ENCODE measurements around the gene MARCHF4. TPM values are rescaled to one million over a fixed set of nuclear protein-coding genes. Genes with fewer than 3 reads are reported as not detected.

MARCHF4 gene
- total RNA-seq, 2 experiments from 2014 or later: not detected

DNA sequence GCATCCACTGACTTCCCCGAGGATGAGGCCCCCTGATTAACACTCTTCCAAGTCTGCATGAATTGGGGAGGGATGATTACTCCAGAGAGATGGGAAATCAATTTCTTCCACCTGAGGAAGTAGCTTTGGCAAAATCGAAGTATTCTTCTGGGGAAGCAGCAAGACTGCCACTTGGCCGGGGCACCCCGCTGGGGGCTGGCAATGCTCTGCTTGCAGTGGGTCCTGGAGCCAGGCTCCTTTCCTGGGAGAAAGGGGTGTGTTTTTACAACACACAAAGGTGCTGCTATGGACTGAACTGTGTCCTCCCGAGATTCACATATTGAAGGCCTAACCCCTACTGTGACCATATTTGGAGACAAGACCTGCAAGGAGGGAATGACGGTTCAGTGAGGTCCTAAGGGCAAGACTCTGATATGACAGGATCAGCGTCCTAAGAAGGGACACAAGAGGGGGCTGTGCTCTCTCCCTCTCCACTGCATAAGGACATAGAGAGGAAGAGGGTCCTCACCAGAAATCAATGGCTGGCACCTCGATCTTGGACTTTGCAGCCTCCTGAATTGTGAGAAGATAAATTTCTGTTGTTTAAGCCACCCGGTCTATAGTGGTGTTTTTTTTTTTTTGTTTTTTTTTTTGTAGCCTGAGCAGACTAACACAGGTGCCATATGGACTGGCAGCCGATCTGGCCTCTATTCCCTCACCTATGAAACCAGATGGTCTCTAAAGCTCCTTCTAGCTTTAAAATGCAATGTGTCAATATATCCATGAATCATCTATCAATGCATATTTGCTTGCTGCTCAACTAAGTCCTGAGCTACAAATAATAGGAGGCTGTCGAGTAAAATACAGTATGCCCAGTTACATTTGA is 36.4 kb upstream of the MARCHF4 start:
- peaks cover 2% of the 10 kb centered on the region for H3K27me3 Mint-ChIP-seq
- peaks cover 7% of the 10 kb centered on the region for H3K4me1 Mint-ChIP-seq (ENCODE audit: low read depth)
- no peak overlapping the region for H3K27ac Mint-ChIP-seq
- peaks cover 4% of the 10 kb centered on the region for H3K36me3 Mint-ChIP-seq
- H3K9me3 Mint-ChIP-seq: no peaks in the 10 kb centered on the region
- ChIA-PET POLR2A (no interaction called here), CTCF (interaction anchor here (1.2 kb wide), 1 partner anchor 299 kb away, joined by 4 read pairs; the partner anchor contains the start of gene XRCC5)
- no peak overlapping the region for H3K4me3 Mint-ChIP-seq
- no peak for DNase-seq
- intact Hi-C loops (cut with micrococcal nuclease): no loop called here

DNA sequence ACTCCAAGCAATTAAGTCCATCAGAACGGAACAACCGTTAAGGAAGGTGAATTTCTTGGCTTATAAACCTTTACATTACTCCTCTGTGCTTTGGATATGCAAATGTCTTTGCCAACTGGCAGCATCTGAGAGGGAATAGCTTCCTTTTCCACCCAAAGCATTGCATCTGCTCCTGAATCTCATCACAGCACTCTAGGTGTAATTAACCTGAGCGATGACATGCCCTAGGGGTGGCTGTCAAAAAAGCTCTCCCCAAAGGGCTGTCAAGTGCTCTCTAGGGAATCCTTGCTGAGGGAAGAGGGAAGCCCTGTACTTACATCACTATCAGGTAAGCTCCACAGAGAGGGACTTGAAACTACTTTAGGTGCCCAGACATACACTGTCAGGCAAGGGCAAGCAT is 34.5 kb upstream of the MARCHF4 start:
- H3K27ac Mint-ChIP-seq: no peak overlapping the region
- intact Hi-C loops (cut with micrococcal nuclease): no loop called here
- no peaks in the 10 kb centered on the region for H3K36me3 Mint-ChIP-seq
- ChIA-PET POLR2A (no interaction called here), CTCF (no interaction called here)
- H3K4me1 Mint-ChIP-seq (ENCODE audit: low read depth): peaks cover 4% of the 10 kb centered on the region
- H3K27me3 Mint-ChIP-seq: peaks cover 2% of the 10 kb centered on the region
- no peaks in the 10 kb centered on the region for H3K9me3 Mint-ChIP-seq
- no peak for DNase-seq
- H3K4me3 Mint-ChIP-seq: no peak overlapping the region

DNA sequence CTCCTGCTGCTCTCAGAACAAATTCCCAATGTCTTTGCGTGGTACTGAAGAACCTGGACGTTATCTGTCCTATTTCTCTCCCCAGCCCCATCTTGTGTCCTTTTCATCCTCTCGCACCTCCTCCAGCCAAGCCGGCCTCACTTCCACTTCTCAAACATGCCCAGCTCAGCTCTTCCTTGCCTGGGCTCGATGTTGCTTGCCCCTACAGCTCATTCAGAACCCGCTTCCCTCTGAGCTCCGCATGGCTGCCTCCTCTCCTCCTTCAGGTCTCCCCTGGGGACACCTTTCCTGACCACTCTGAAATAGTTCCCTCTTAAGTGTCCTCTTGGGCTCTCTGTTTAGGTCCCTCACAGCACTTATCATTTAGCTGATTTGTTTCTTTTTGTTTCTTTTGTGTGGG is 33.3 kb upstream of the MARCHF4 start:
- CTCF ChIA-PET: interaction anchor here (0.6 to 3.8 kb wide), 10 partner anchors 13 to 255 kb away, joined by 3 to 33 read pairs (median 5); no protein-coding TSS in a partner anchor
- Mint-ChIP-seq H3K27me3 (peaks cover 2% of the 10 kb centered on the region), H3K9me3 (no peaks in the 10 kb centered on the region), H3K36me3 (no peaks in the 10 kb centered on the region), H3K4me1 (ENCODE audit: low read depth) (no peaks in the 10 kb centered on the region), H3K4me3 (no peak overlapping the region), H3K27ac (no peak overlapping the region)
- POLR2A ChIA-PET: no interaction called here
- intact Hi-C loops (cut with micrococcal nuclease): loop anchor here (2.0 kb wide), 1 partner anchor 183 kb away; no protein-coding TSS in a partner anchor
- DNase-seq: no peak

DNA sequence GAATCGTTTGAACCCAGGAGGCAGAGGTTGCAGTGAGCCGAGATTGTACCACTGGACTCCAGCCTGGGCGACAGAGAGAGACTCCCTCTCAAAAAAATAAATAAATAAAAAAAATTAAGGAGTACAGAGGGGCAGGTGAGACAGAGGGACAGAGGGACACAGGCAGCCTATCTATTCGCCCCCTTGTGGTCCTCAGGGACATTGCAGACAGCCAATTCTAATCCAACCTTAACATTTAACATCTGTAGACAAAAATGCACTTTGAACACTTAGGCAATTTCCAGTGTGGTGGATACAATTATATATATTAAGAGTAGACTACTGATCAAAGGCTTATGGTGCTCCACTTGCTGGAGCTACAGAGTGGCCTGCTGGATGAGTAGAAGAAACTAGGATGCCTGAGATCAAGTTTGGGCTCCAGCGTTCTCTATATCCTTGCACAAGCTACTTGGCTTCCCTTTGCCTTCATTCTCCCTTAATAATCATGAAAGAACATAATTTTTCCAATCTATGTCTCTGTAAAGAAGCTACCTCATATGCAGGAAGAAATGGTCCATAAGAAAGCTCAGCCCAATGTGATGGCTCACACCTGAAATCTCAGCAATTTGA is 31.8 kb upstream of the MARCHF4 start:
- intact Hi-C loops (cut with micrococcal nuclease): loop anchor here (1.0 to 5.0 kb wide), 3 partner anchors 76 to 252 kb away; no protein-coding TSS in a partner anchor
- Mint-ChIP-seq H3K9me3 (no peaks in the 10 kb centered on the region), H3K36me3 (no peaks in the 10 kb centered on the region), H3K27ac (no peak overlapping the region), H3K4me1 (ENCODE audit: low read depth) (no peaks in the 10 kb centered on the region), H3K4me3 (no peak overlapping the region), H3K27me3 (peaks cover 2% of the 10 kb centered on the region)
- DNase-seq: peak; percentile 62
- POLR2A ChIA-PET: no interaction called here
- CTCF ChIA-PET: interaction anchor here (0.6 to 3.8 kb wide), 35 partner anchors 9 to 300 kb away, joined by 3 to 33 read pairs (median 4); partner anchors contain the start of genes SMARCAL1 and XRCC5

DNA sequence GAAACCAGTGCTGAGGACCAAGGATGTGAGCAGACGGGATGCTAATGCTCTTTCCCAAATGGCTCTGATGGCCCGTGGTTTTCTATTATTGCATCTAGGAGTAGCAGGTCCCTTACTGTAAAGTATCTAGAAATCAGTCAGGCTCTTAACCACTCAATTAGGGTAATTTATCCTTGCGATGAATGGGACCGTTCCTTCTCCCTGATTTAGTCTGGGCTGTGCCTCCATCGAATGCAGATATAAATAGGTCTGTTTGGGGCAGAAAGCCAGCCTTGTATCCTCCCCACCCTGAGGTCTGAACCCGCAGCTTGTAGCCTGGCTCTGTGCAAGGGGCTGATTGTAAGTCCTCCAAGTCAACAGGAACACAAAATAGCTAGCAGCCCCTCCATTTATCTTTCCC is 30.5 kb upstream of the MARCHF4 start:
- H3K27me3 Mint-ChIP-seq: no peaks in the 10 kb centered on the region
- no peak for DNase-seq
- ChIA-PET POLR2A (no interaction called here), CTCF (interaction anchor here (1.2 to 3.8 kb wide), 8 partner anchors 10 to 187 kb away, joined by 4 to 33 read pairs (median 9); partner anchors contain the start of gene SMARCAL1)
- intact Hi-C loops (cut with micrococcal nuclease): loop anchor here (5.0 kb wide), 1 partner anchor 250 kb away; no protein-coding TSS in a partner anchor
- no peaks in the 10 kb centered on the region for H3K9me3 Mint-ChIP-seq
- H3K4me1 Mint-ChIP-seq (ENCODE audit: low read depth): no peaks in the 10 kb centered on the region
- no peak overlapping the region for H3K27ac Mint-ChIP-seq
- H3K4me3 Mint-ChIP-seq: no peak overlapping the region
- H3K36me3 Mint-ChIP-seq: no peaks in the 10 kb centered on the region

DNA sequence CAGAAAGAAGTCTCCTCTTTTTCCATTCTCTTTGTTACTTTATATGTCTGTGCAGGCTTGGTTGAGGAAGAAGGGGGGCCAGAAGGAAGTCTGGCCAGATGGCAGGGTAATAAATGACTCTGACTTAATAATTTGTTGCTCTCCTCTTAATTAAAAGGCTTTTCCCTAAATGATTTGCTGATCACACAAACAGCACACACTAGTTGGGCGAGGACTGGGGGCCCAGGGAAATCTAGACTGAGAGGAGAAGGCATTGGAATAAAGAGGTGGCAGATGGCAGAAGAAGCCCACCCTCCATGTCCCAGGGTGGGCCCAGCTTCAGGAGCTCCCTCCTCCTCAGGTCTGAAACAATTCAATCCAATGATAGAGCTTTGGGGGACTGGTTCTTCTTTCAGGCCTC is 27.3 kb upstream of the MARCHF4 start:
- no peaks in the 10 kb centered on the region for H3K9me3 Mint-ChIP-seq
- H3K4me3 Mint-ChIP-seq: no peak overlapping the region
- no peaks in the 10 kb centered on the region for H3K36me3 Mint-ChIP-seq
- DNase-seq: no peak
- CTCF ChIA-PET: interaction anchor here (1.2 to 2.9 kb wide), 2 partner anchors 71 to 177 kb away, joined by 4 to 10 read pairs; no protein-coding TSS in a partner anchor
- peaks cover 1% of the 10 kb centered on the region for H3K27me3 Mint-ChIP-seq
- intact Hi-C loops (cut with micrococcal nuclease): loop anchor here (5.0 kb wide), 1 partner anchor 247 kb away; no protein-coding TSS in a partner anchor
- no peak overlapping the region for H3K27ac Mint-ChIP-seq
- no peaks in the 10 kb centered on the region for H3K4me1 Mint-ChIP-seq (ENCODE audit: low read depth)
- POLR2A ChIA-PET: no interaction called here

DNA sequence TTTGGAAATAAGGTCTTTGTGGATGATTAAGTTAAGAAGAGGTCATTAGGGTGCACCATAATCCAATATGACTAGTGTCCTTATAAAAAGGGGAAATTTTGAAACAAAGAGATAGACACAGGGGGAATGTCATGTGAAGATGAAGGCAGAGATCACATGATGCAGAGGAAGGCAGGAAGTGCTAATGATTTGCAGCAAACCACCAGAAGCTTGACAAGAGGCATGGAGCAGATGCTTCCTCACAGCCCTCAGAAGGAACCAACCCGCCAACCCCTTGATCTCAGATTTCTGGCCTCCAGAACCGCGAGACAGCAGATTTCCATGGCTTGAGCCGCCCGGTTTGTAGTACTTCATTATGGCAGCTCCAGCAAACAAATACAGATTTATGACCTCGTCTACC is 22.6 kb upstream of the MARCHF4 start:
- intact Hi-C loops (cut with micrococcal nuclease): no loop called here
- POLR2A ChIA-PET: no interaction called here
- Mint-ChIP-seq H3K27me3 (peaks cover 1% of the 10 kb centered on the region), H3K36me3 (no peaks in the 10 kb centered on the region), H3K4me1 (ENCODE audit: low read depth) (no peaks in the 10 kb centered on the region), H3K27ac (no peak overlapping the region), H3K9me3 (no peaks in the 10 kb centered on the region), H3K4me3 (no peak overlapping the region)
- no peak for DNase-seq
- CTCF ChIA-PET: no interaction called here

DNA sequence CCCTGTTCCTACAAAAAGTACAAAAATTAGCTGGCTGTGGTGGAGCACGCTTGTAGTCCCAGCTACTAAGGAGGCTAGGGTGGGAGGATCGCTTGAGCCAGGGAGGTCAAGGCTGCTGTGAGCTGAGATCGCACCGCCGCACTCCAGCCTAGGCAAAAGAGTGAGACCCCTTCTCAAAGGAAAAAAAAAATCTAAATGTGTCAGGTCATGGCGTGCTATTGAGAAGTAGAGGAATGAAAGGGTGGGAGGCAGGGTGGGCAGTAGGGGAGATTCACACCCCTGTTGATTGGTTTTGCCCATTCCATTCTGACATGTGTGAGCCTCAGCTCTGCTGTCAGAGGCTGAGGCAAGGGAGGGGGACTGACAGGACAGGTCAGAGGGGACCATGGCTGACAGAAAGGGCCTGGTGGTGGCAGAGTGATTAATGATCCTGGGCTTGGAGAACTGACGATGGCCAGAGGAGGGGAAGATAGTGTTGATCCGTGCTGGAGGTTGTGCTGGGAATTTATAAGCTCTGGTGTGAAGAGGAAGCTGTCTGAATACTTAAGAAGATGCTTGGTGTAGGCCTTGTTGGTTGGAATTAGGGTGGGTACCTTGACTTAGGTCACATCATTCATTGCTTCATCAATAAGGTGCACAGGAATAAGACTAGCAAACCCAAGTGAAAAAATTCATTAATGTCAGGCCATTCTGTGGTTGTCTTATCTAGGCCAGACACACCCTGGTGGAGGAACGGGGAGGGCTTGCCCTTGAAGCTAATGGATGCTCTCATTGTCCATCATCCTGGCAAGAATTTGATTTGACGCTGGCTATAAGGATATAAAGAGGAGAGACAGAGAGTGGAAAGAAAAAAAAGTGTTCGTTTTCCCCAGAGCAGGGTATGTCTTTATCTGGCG is 20.9 kb upstream of the MARCHF4 start:
- Mint-ChIP-seq H3K4me1 (ENCODE audit: low read depth) (peaks cover 8% of the 10 kb centered on the region), H3K4me3 (no peak overlapping the region), H3K36me3 (no peaks in the 10 kb centered on the region), H3K9me3 (no peaks in the 10 kb centered on the region), H3K27ac (no peak overlapping the region), H3K27me3 (peaks cover 1% of the 10 kb centered on the region)
- CTCF ChIA-PET: interaction anchor here (2.2 kb wide), 1 partner anchor 11 kb away, joined by 12 read pairs; no protein-coding TSS in a partner anchor
- intact Hi-C loops (cut with micrococcal nuclease): no loop called here
- DNase-seq: no peak
- POLR2A ChIA-PET: no interaction called here

DNA sequence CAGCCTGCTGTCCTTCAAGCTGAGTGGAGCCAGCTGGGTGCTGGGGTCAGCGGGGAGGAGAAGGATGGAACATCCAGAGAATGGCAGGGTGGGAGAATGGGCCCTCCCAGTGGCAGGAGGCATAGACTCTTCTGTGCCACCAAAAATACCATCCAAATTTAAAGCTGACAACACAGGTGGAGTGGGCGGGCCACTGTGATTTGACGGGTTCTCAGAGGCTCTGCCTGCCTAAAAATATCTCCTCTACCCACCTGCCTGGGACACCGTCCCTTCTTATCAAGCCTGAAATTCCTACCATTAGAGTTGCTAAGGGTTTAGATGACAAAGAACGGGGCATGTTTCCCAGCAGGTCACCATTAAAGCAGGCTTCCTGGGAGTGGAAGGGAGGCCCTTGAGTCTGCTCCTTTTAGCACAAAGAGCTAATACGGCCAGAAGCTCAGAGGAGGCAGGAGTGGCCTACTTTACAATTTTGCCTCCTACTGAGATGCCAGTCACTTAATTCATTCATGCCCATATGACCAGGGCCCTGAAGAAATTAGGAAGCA is 19.8 kb upstream of the MARCHF4 start:
- Mint-ChIP-seq H3K4me1 (ENCODE audit: low read depth) (peaks cover 16% of the 10 kb centered on the region), H3K4me3 (no peak overlapping the region), H3K27me3 (peaks cover 1% of the 10 kb centered on the region), H3K9me3 (no peaks in the 10 kb centered on the region), H3K27ac (no peak overlapping the region), H3K36me3 (no peaks in the 10 kb centered on the region)
- ChIA-PET POLR2A (no interaction called here), CTCF (interaction anchor here (2.2 kb wide), 1 partner anchor 12 kb away, joined by 12 read pairs; no protein-coding TSS in a partner anchor)
- no peak for DNase-seq
- intact Hi-C loops (cut with micrococcal nuclease): no loop called here

DNA sequence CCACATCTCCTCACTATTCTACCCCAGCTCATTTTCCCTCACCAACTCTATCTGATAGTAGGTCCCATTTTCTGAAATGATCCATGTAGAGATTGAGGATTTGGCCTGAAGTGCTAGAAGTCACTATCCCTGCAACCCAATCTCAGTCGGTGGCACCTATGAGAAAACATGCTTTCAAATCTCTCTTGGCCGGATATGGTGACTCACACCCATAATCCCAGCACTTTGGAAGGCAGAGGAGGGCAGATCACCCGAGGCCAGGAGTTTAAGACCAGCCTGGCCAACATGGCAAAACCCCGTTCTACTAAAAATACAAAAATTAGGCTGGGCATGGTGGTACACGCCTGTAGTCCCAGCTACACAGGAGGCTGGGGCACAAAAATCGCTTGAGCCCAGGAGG is 19.1 kb upstream of the MARCHF4 start:
- H3K9me3 Mint-ChIP-seq: no peaks in the 10 kb centered on the region
- ChIA-PET POLR2A (no interaction called here), CTCF (interaction anchor here (2.2 kb wide), 1 partner anchor 13 kb away, joined by 12 read pairs; no protein-coding TSS in a partner anchor)
- no peaks in the 10 kb centered on the region for H3K36me3 Mint-ChIP-seq
- DNase-seq: no peak
- H3K27me3 Mint-ChIP-seq: peaks cover 1% of the 10 kb centered on the region
- H3K4me1 Mint-ChIP-seq (ENCODE audit: low read depth): peaks cover 16% of the 10 kb centered on the region
- intact Hi-C loops (cut with micrococcal nuclease): no loop called here
- no peak overlapping the region for H3K4me3 Mint-ChIP-seq
- H3K27ac Mint-ChIP-seq: no peak overlapping the region

DNA sequence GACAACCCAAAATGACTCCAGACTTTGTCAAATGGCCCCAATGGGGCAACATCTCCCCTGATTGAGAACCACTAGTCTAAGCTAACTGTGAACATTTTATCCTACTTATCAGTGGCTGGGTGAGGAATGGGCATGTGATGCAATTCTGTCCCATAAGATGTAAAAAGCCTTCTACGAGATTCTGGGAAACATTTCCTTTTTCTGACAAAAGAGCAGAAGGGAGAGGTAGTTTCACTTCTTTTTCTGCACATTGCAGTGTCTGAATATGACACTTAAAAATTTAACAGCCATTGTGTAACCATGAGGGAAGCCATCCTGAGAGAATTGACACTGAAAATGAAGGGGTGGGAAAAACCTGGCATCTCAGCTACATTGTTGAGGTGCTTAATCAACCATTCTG is 17.3 kb upstream of the MARCHF4 start:
- ChIA-PET CTCF (no interaction called here), POLR2A (no interaction called here)
- Mint-ChIP-seq H3K27me3 (no peaks in the 10 kb centered on the region), H3K9me3 (no peaks in the 10 kb centered on the region), H3K4me1 (ENCODE audit: low read depth) (peaks cover 16% of the 10 kb centered on the region), H3K27ac (no peak overlapping the region), H3K36me3 (no peaks in the 10 kb centered on the region), H3K4me3 (no peak overlapping the region)
- DNase-seq: no peak
- intact Hi-C loops (cut with micrococcal nuclease): no loop called here

All from activated CD4-positive, alpha-beta memory T cell treated with anti-CD3 and anti-CD28 coated beads for 36 hours (primary cell).